22Rv1 (cell line): ENCODE results near the gene CPA1.

Source experiments
- ZFX ChIP-seq: fragments of 450-650 bp; IDR thresholded peaks from 2 replicates; pipeline ENCODE4 v1.6.1; 2017; ENCODE audit warnings: antibody characterized with exemption, borderline replicate concordance
- TF ChIP-seq, protein P1 (sequence below): fragments of 450-650 bp; IDR thresholded peaks from 2 replicates; pipeline ENCODE4 v1.5.1; 2017; ENCODE audit warnings: mild to moderate bottlenecking

DNA sequence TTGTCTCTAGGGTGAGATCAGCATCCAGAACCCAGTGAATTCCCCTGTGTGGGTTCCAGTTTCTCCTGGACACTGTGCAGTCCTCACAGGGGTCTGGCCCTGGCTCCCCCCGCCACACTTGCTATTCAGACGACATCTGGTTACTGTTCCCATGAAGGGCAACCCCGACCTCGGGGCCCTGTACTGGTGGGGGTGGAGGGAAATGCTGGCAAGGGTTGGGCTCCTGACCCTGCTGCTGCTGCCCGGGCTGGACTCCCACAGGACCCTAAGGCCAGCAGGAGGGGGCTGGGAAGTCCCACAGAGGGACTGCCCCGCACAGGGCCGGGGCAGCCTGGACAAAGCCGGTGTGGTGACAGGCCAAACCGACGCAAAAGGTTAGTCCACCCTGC is 768 bp upstream of the CPA1 start:
- TF ChIP-seq, protein P1, sequence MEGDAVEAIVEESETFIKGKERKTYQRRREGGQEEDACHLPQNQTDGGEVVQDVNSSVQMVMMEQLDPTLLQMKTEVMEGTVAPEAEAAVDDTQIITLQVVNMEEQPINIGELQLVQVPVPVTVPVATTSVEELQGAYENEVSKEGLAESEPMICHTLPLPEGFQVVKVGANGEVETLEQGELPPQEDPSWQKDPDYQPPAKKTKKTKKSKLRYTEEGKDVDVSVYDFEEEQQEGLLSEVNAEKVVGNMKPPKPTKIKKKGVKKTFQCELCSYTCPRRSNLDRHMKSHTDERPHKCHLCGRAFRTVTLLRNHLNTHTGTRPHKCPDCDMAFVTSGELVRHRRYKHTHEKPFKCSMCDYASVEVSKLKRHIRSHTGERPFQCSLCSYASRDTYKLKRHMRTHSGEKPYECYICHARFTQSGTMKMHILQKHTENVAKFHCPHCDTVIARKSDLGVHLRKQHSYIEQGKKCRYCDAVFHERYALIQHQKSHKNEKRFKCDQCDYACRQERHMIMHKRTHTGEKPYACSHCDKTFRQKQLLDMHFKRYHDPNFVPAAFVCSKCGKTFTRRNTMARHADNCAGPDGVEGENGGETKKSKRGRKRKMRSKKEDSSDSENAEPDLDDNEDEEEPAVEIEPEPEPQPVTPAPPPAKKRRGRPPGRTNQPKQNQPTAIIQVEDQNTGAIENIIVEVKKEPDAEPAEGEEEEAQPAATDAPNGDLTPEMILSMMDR = no peak
- no peak for TF ChIP-seq ZFX
